Measurements from ENCODE around the gene TESMIN.

The TESMIN gene

DNA sequence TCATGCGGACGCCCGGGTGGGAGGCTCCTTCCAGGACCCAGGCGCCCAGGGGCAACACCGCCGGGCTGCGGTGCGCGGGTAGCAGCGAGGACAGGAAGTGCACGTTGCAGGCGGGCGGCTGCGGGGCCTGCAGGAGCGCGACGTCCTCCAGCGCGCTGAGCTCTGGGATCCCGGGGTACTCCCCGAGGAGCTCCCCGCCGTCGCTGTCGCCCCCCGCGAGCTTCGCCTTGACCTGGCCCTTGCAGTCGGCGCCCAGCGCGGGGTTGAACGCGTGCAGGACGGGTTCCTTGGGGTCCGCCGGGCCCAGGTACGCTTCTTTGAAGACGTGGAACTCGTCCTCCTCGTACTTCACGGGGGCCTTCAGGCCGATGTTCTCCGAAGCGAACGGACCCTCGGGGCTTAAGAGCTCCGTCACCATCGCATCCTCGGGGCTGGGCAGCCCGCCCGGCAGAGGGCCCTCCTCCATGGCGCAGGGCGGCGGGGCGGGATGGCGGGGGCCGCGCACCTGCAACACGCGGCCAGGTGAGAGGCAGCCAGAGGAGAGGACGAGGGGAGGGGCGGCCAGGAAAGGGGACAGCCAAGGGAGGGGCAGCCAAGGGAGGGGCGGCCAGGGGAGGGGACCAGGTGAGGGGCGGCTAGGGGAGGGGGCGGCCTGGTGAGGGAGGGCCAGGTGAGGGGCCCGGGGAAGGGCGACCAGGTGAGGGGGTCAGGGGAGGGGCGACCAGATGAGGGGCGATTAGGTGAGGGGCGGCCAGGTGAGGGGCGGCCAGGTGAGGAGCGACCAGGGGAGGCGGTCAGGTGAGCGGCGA lies 921 bp downstream of the TESMIN start:
- TF ChIP-seq ZFX (IDR thresholded peaks at IDR 0.05), result no peak
- TF ChIP-seq, protein P1, sequence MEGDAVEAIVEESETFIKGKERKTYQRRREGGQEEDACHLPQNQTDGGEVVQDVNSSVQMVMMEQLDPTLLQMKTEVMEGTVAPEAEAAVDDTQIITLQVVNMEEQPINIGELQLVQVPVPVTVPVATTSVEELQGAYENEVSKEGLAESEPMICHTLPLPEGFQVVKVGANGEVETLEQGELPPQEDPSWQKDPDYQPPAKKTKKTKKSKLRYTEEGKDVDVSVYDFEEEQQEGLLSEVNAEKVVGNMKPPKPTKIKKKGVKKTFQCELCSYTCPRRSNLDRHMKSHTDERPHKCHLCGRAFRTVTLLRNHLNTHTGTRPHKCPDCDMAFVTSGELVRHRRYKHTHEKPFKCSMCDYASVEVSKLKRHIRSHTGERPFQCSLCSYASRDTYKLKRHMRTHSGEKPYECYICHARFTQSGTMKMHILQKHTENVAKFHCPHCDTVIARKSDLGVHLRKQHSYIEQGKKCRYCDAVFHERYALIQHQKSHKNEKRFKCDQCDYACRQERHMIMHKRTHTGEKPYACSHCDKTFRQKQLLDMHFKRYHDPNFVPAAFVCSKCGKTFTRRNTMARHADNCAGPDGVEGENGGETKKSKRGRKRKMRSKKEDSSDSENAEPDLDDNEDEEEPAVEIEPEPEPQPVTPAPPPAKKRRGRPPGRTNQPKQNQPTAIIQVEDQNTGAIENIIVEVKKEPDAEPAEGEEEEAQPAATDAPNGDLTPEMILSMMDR (conservative IDR thresholded peaks at IDR 0.05), result no peak
- H3K27ac ChIP-seq, result peak overlapping the region; percentile 81

DNA sequence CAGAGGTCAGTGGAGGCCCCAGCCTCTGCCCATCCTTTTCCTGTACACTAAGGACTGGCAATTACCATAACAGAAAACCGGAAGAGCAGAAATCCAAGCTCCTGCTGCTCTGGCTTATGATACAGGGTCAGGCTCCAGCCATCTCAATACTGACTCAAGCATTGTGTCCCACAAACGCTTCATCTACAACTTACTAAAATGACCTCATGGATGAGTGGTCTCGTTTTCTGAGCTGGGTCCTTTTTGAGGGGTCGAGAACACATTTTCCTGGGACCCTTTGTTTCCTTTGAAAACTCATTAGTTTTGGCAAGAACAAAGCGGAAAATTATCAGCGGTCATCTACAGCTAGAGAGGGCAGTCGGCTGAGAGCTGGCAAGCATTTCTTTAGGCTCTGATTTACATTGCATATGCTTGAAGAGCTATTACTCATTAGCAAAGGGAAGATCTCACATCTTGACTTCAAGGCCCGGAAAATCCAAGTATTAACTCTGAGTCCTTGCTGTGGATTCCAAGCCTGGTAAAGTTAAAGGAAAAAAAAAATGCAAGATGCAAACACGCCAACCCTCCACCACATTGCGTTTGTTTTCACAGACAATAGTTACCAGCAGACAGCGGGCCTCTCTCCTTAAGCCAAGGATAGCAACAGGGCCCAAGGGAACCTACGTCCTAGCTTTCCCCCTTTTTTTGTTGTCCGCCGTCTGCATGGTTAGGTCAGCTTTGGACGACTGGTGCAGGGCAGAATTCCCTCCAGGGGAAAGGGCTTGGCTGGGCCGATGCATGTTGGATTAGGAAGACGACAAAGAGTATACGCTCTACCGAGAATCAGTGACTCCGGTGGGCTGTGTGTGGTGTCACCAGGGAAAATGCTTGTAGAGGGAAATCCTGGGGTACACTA lies 1.8 kb downstream of the TESMIN start:
- no peak for TF ChIP-seq ZFX (IDR thresholded peaks at IDR 0.05)
- TF ChIP-seq, protein P1 (conservative IDR thresholded peaks at IDR 0.05), result no peak
- peak overlapping the region; percentile 22 for H3K27ac ChIP-seq

DNA sequence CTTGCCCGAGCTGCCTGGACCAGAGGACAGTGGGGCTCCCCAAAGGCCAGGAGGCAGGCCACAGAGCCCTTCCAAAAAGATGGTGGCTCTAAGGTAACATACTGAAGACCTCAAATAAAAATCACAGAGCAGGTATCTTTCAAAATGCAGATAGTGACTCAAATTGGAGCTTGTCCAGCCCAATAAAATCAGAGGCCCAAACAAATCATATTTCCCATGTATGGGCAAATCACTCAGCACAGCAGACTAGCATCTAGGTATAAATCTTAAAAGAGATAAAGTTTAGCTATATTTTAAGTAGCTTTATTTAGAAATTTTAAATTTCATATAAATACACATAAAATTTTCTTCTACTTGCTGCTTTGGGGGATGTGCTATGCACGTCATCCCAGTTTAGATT lies 3.3 kb downstream of the TESMIN start:
- H3K27ac ChIP-seq, result no peak overlapping the region
- TF ChIP-seq, protein P1 (conservative IDR thresholded peaks at IDR 0.05), result no peak
- TF ChIP-seq ZFX (IDR thresholded peaks at IDR 0.05), result no peak

DNA sequence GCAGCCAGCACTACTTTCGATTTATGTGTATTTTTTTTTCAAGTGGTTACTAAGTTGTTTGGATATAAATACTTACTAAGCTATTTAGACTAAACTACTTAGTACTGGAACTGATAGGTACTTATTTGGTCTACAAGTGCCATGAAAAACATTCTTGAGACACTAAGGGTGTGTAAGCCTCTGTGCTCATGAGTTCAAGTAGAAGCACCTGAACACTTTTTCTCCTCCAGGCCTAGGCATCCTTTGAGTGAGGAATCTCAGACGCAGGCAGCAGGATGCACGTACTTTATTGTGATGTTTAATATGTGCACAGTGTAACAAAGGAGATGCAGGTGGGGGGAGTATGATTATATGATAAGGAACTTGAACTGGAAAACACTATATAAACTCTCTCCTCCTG lies 7.8 kb downstream of the TESMIN start:
- no peak overlapping the region for H3K27ac ChIP-seq
- TF ChIP-seq ZFX (IDR thresholded peaks at IDR 0.05), result no peak
- TF ChIP-seq, protein P1 (conservative IDR thresholded peaks at IDR 0.05), result no peak

DNA sequence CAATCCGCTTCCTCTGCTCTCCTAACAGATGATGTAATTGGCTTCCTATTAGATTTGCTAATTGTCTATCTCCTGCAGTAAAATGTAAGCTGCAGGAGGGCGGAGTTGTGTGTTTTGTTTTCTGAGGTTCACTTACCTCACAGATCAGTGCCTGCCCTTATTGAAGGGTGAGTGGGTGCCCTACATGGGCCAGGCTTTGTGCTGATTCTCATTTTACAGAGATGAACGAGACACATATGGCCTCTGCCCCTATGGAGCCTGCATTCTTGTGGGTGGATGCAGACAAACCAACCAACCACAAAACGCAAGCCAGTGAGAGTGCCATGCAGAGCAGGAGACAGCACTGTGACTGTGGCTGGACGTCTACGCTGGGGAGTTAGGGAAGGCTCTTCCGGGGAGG lies 9.9 kb downstream of the TESMIN start:
- TF ChIP-seq, protein P1 (conservative IDR thresholded peaks at IDR 0.05), result no peak
- no peak for TF ChIP-seq ZFX (IDR thresholded peaks at IDR 0.05)
- no peak overlapping the region for H3K27ac ChIP-seq

DNA sequence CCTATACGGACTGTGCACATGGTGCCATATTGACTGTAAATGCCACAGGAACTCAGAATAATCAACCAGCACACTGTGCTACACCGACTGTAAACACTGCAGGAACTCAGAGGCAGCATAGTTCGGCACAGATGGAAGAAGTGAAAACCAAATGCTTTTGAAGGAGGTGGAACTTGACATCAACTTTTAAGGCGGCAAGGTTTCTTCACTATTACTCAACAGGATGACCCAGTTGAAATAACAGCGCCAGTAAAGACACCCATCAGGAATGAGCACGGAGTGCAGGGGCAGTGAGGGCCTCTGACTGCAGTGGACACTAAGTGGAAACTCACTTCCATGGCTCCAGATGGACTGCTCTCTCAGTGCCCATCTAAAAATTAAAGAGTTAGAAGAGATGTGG lies 15.7 kb downstream of the TESMIN start:
- H3K27ac ChIP-seq, result no peak overlapping the region

More for the DNA sequence above, 15.7 kb downstream of the TESMIN start:
- TF ChIP-seq ZFX (IDR thresholded peaks at IDR 0.05), result no peak
- TF ChIP-seq, protein P1 (conservative IDR thresholded peaks at IDR 0.05), result no peak
